HL-60 (cell line): ENCODE data around the gene SSTR5.
"Not testable (repeated sequence)": the region's sequence is repeated elsewhere in the genome, so short reads cannot be mapped to it uniquely, and the experiment has no call there.

Experiments
- DNase-seq, 2 experiments: peaks; one replicate each; pipeline ENCODE4 v3.0.0-alpha.2; 2010 to 2020; ENCODE audit warnings: low read depth in 1 of 2, low spot score in 1 of 2
- H3K27ac ChIP-seq: fragments of 250-450 bp; sonication (Bioruptor Pico); replicated peaks from 2 replicates; pipeline ENCODE4 v1.5.1; 2020; ENCODE audit warnings: mild to moderate bottlenecking, moderate library complexity
- H3K27me3 ChIP-seq: fragments of 250-450 bp; sonication (Bioruptor Pico); 2 replicates; pipeline ENCODE4 v1.5.1; 2021; ENCODE audit warnings: mild to moderate bottlenecking, moderate library complexity; ENCODE audit not compliant: insufficient read depth, poor library complexity, severe bottlenecking
- H3K4me3 ChIP-seq: replicated peaks from 2 replicates; pipeline ENCODE4 v1.5.1; 2011; ENCODE audit warnings: mild to moderate bottlenecking, control low read depth, low read length; ENCODE audit not compliant: insufficient read depth
- GABPA ChIP-seq: IDR thresholded peaks from 2 replicates; pipeline ENCODE4 v1.6.1; 2012; ENCODE audit warnings: low read depth
- POLR2AphosphoS5 ChIP-seq: IDR thresholded peaks from 2 replicates; pipeline ENCODE4 v1.6.1; 2012; ENCODE audit warnings: low read depth
- SPI1 ChIP-seq: IDR thresholded peaks from 2 replicates; pipeline ENCODE4 v1.6.1; 2012; ENCODE audit warnings: low read depth, mild to moderate bottlenecking, borderline replicate concordance
- TF ChIP-seq, protein P1 (sequence below): IDR thresholded peaks from 2 replicates; pipeline ENCODE4 v1.6.1; 2012; ENCODE audit warnings: low read depth; ENCODE audit not compliant: insufficient replicate concordance
- TF ChIP-seq, protein P2 (sequence below): IDR thresholded peaks from one replicate; pipeline ENCODE4 v1.5.1; 2011; ENCODE audit warnings: low read length, control low read depth, inconsistent platforms; ENCODE audit not compliant: insufficient read depth

SSTR5 gene

GRCh38 chr16:1084971-1085370 is 12.4 kb downstream of the SSTR5 start:
- Histone ChIP-seq H3K4me3 (no peak overlapping the region), H3K27ac (no peak overlapping the region), H3K27me3 (peaks cover 6% of the 10 kb centered on the region)
- DNase-seq, result no peak
- no peak for TF ChIP-seq GABPA
- TF ChIP-seq, protein P1, sequence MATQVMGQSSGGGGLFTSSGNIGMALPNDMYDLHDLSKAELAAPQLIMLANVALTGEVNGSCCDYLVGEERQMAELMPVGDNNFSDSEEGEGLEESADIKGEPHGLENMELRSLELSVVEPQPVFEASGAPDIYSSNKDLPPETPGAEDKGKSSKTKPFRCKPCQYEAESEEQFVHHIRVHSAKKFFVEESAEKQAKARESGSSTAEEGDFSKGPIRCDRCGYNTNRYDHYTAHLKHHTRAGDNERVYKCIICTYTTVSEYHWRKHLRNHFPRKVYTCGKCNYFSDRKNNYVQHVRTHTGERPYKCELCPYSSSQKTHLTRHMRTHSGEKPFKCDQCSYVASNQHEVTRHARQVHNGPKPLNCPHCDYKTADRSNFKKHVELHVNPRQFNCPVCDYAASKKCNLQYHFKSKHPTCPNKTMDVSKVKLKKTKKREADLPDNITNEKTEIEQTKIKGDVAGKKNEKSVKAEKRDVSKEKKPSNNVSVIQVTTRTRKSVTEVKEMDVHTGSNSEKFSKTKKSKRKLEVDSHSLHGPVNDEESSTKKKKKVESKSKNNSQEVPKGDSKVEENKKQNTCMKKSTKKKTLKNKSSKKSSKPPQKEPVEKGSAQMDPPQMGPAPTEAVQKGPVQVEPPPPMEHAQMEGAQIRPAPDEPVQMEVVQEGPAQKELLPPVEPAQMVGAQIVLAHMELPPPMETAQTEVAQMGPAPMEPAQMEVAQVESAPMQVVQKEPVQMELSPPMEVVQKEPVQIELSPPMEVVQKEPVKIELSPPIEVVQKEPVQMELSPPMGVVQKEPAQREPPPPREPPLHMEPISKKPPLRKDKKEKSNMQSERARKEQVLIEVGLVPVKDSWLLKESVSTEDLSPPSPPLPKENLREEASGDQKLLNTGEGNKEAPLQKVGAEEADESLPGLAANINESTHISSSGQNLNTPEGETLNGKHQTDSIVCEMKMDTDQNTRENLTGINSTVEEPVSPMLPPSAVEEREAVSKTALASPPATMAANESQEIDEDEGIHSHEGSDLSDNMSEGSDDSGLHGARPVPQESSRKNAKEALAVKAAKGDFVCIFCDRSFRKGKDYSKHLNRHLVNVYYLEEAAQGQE, result no peak
- TF ChIP-seq POLR2AphosphoS5, result no peak

GRCh38 chr16:1086443-1086842 is 13.9 kb downstream of the SSTR5 start:
- not testable (repeated sequence) for H3K4me3 ChIP-seq, H3K27ac ChIP-seq, H3K27me3 ChIP-seq, DNase-seq

- Histone ChIP-seq H3K27ac (no peak overlapping the region), H3K27me3 (peaks cover 2% of the 10 kb centered on the region), H3K4me3 (no peak overlapping the region)
- no peak for DNase-seq
- TF ChIP-seq SPI1 (no peak), POLR2AphosphoS5 (no peak), GABPA (no peak)
- TF ChIP-seq, protein P2, sequence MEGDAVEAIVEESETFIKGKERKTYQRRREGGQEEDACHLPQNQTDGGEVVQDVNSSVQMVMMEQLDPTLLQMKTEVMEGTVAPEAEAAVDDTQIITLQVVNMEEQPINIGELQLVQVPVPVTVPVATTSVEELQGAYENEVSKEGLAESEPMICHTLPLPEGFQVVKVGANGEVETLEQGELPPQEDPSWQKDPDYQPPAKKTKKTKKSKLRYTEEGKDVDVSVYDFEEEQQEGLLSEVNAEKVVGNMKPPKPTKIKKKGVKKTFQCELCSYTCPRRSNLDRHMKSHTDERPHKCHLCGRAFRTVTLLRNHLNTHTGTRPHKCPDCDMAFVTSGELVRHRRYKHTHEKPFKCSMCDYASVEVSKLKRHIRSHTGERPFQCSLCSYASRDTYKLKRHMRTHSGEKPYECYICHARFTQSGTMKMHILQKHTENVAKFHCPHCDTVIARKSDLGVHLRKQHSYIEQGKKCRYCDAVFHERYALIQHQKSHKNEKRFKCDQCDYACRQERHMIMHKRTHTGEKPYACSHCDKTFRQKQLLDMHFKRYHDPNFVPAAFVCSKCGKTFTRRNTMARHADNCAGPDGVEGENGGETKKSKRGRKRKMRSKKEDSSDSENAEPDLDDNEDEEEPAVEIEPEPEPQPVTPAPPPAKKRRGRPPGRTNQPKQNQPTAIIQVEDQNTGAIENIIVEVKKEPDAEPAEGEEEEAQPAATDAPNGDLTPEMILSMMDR, result no peak
- TF ChIP-seq, protein P1, result no peak
These were observed 16.0 kb downstream of the SSTR5 start for GRCh38 chr16:1088295-1089170.

DNA sequence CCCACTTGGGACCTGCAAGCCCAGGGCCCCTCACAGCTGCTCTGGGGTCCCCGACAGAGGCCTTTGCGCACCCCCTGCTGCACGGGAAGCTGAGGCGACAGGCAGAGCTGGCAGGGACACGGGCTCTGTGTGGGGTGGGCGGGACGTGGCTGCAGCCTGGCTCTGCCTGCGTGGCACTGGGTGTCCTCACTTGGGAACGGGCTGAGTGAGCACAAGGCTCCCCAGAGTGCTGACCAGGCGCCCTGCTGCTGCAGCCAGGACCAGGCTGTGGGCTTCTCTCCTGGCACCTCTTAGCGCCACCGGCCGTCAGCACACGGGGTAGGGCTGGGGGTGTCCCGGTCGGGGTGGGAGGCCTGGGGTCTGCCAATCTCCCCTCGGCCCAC is 16.9 kb downstream of the SSTR5 start:
- Histone ChIP-seq H3K4me3 (no peak overlapping the region), H3K27ac (no peak overlapping the region), H3K27me3 (peaks cover 4% of the 10 kb centered on the region)
- TF ChIP-seq, protein P2, result no peak
- TF ChIP-seq, protein P1, result no peak
- TF ChIP-seq SPI1, result no peak
- no peak for DNase-seq
